HCT116 (cell line): Measurements from ENCODE around the gene TTLL5. TPM values are rescaled to one million over a fixed set of nuclear protein-coding genes. Genes with fewer than 3 reads are reported as not detected.
A peak's percentile ranks its signal among the peaks of the same experiment; 100 is the strongest.

Experiments
- ATAC-seq: fragments of 200-7000 bp; cut with Tn5 transposase; 2 replicates; pipeline ENCODE4 v1.9.1; 2020; ENCODE audit warnings: mild to moderate bottlenecking, moderate library complexity
- BruUV-seq: library from RNA; stranded (reverse); fragments of 400-500 nt; replicated peaks from 2 replicates; lab custom pipeline; 2021; lab: Mats Ljungman, UMichigan
- CTCF ChIA-PET: fragments of 300-600 bp; sonication (Branson Sonifier 250); formaldehyde crosslinking; loops from one replicate; lab custom pipeline; 2021; ENCODE audit warnings: antibody characterized with exemption; lab: Charles Lee
- POLR2A ChIA-PET: fragments of 300-600, 350-600 bp; sonication (Branson Sonifier 250); formaldehyde crosslinking; loops from one replicate; lab custom pipeline; 2021; ENCODE audit warnings: antibody characterized with exemption; lab: Charles Lee
- RAD21 ChIA-PET, 2 experiments: fragments of 300-600 bp; sonication (Branson Sonifier 250); formaldehyde crosslinking; loops; one replicate each; lab custom pipeline; 2023; ENCODE audit warnings: low total read pairs in 2 of 2; ENCODE audit not compliant: uncharacterized antibody in 2 of 2, unreplicated experiment in 2 of 2, low non-redundant PET in 1 of 2; lab: Charles Lee
- DNase-seq: peaks from one replicate; pipeline ENCODE4 v3.0.0-alpha.2; 2010; ENCODE audit warnings: low read depth, low spot score
- H2AFZ ChIP-seq: fragments of 200-600 bp; shearing (Covaris generic), sonication (generic); 2 replicates; pipeline ENCODE4 v1.6.1; 2017; ENCODE audit warnings: low read depth, mixed run types, mixed read lengths, antibody characterized with exemption, low read length; ENCODE audit not compliant: poor library complexity, severe bottlenecking
- H3K27ac ChIP-seq: 2 replicates; pipeline ENCODE4 v1.5.1; 2012; ENCODE audit warnings: low read depth, low read length
- H3K27me3 ChIP-seq: fragments of 200-600 bp; sonication (generic); 2 replicates; pipeline ENCODE4 v1.6.1; 2016; ENCODE audit warnings: mixed run types, low read length, mixed read lengths; ENCODE audit not compliant: insufficient read depth
- H3K36me3 ChIP-seq, 2 experiments: fragments of 200-500 bp in 1 of 2; fragments of 200-600 bp in 1 of 2; sonication (Bioruptor generic) in 1 of 2; sonication (generic) in 1 of 2; 2 replicates each; pipeline versions ENCODE4 v1.5.1 to v1.6.1; 2014 to 2016; ENCODE audit warnings: low read length in 2 of 2, inconsistent platforms in 1 of 2, mixed read lengths in 1 of 2, mixed run types in 1 of 2; ENCODE audit not compliant: insufficient read depth in 2 of 2, control insufficient read depth in 1 of 2
- H3K4me1 ChIP-seq, 2 experiments: fragments of 200-600 bp in 1 of 2; sonication (generic) in 1 of 2; 2 replicates each; pipeline versions ENCODE4 v1.5.1 to v1.6.1; 2012 to 2017; ENCODE audit warnings: low read length in 2 of 2, inconsistent platforms in 1 of 2, mild to moderate bottlenecking in 1 of 2, mixed read lengths in 1 of 2, mixed run types in 1 of 2, moderate library complexity in 1 of 2; ENCODE audit not compliant: insufficient read depth in 2 of 2, control insufficient read depth in 1 of 2
- H3K4me2 ChIP-seq: fragments of 200-600 bp; sonication (generic); 2 replicates; pipeline ENCODE4 v1.6.1; 2017; ENCODE audit warnings: mixed run types, low read length, mixed read lengths
- H3K4me3 ChIP-seq, 2 experiments: fragments of 200-600 bp in 1 of 2; sonication (generic) in 1 of 2; replicated peaks in 1 of 2; 2 replicates each; pipeline ENCODE4 v1.5.1; 2011 to 2016; ENCODE audit warnings: low read length in 2 of 2, control low read depth in 1 of 2, low read depth in 1 of 2, mild to moderate bottlenecking in 1 of 2, mixed read lengths in 1 of 2, mixed run types in 1 of 2
- H3K79me2 ChIP-seq: fragments of 200-600 bp; sonication (generic); 2 replicates; pipeline ENCODE4 v1.6.1; 2017; ENCODE audit warnings: mild to moderate bottlenecking, mixed run types, low read length, moderate library complexity, mixed read lengths; ENCODE audit not compliant: insufficient read depth
- H3K9ac ChIP-seq: fragments of 200-600 bp; sonication (generic); 2 replicates; pipeline ENCODE4 v1.6.1; 2016; ENCODE audit warnings: low read length, mixed read lengths
- H3K9me2 ChIP-seq: fragments of 200-600 bp; sonication (generic), shearing (Covaris generic); 2 replicates; pipeline ENCODE4 v1.6.1; 2017; ENCODE audit warnings: mixed run types, mild to moderate bottlenecking, moderate library complexity; ENCODE audit not compliant: insufficient read depth
- H3K9me3 ChIP-seq, 2 experiments: fragments of 200-500 bp in 1 of 2; fragments of 200-600 bp in 1 of 2; sonication (Bioruptor generic) in 1 of 2; sonication (generic) in 1 of 2; 2 replicates each; pipeline ENCODE4 v1.6.1; 2014 to 2017; ENCODE audit warnings: low read length in 2 of 2, mixed read lengths in 2 of 2, inconsistent platforms in 1 of 2, low read depth in 1 of 2, mild to moderate bottlenecking in 1 of 2, mixed run types in 1 of 2, moderate library complexity in 1 of 2; ENCODE audit not compliant: control insufficient read depth in 1 of 2, insufficient read depth in 1 of 2
- H4K20me1 ChIP-seq: fragments of 200-600 bp; sonication (generic), shearing (Covaris generic); 2 replicates; pipeline ENCODE4 v1.6.1; 2017; ENCODE audit warnings: mixed run types, mild to moderate bottlenecking, moderate library complexity; ENCODE audit not compliant: insufficient read depth
- CEBPB ChIP-seq: IDR thresholded peaks from 2 replicates; pipeline ENCODE4 v1.6.1; 2012; ENCODE audit warnings: low read depth
- CTCF ChIP-seq, 3 experiments: fragments of 200-600 bp in 1 of 3; sonication (generic) in 1 of 3; IDR thresholded peaks in 2 of 3; conservative IDR thresholded peaks in 1 of 3; 2 replicates each; pipeline ENCODE4 v1.5.1; 2012 to 2017; ENCODE audit warnings: low read depth in 2 of 3, low read length in 2 of 3, antibody characterized with exemption in 1 of 3, borderline replicate concordance in 1 of 3, control low read depth in 1 of 3, mild to moderate bottlenecking in 1 of 3, mixed read lengths in 1 of 3, mixed run types in 1 of 3, moderate library complexity in 1 of 3; ENCODE audit not compliant: insufficient read depth in 1 of 3
- FOSL1 ChIP-seq: IDR thresholded peaks from 2 replicates; pipeline ENCODE4 v1.6.1; 2012; ENCODE audit warnings: low read depth
- SIN3A ChIP-seq: IDR thresholded peaks from 2 replicates; pipeline ENCODE4 v1.6.1; 2012; ENCODE audit warnings: low read depth
- SRF ChIP-seq: IDR thresholded peaks from 2 replicates; pipeline ENCODE4 v1.6.1; 2012; ENCODE audit warnings: low read depth
- TCF7L2 ChIP-seq: IDR thresholded peaks from 2 replicates; pipeline ENCODE4 v1.7.0; 2011; ENCODE audit warnings: borderline replicate concordance, inconsistent platforms; ENCODE audit not compliant: insufficient read depth, insufficient read length; ENCODE audit errors: extremely low read depth
- intact Hi-C: fragments of 100-400 bp; cut with micrococcal nuclease; formaldehyde crosslinking; loops from 2 replicates; pipeline ENCODE4 v1.10.0; 2022
- total RNA-seq: library from RNA; stranded (reverse); gene quantifications from one replicate; pipeline ENCODE4 v1.2.1, GENCODE V29; 2021; ENCODE audit not compliant: unreplicated experiment
- TF ChIP-seq, protein P1 (sequence below): IDR thresholded peaks from 2 replicates; pipeline ENCODE4 v1.6.1; 2012; ENCODE audit warnings: low read depth
- TF ChIP-seq, protein P2 (sequence below): IDR thresholded peaks from 2 replicates; pipeline ENCODE4 v1.6.1; 2012

Gene TTLL5
- total RNA-seq, 1 experiment from 2014 or later = 26.2 TPM

GRCh38 chr14:75860561-75861160, 199.6 kb downstream of the TTLL5 start:
- Histone ChIP-seq H3K4me3 (peak overlapping the region in 1 of 2 experiments; percentile 31; a peak in 2 of 4 replicates), H3K4me2 (peak overlapping the region; percentile 68), H3K9me3 (no peaks in the 10 kb centered on the region), H3K27ac (peak overlapping the region; percentile 50; the same call in 1 of the 2 replicates), H3K79me2 (no peaks in the 10 kb centered on the region), H3K4me1 (peaks cover 15 to 30% of the 10 kb centered on the region in 2 experiments), H4K20me1 (no peaks in the 10 kb centered on the region), H3K27me3 (no peaks in the 10 kb centered on the region), H2AFZ (no peak overlapping the region), H3K9me2 (no peaks in the 10 kb centered on the region), H3K36me3 (no peaks in the 10 kb centered on the region), H3K9ac (0 out of 2 replicates have a peak overlapping the region, but pooled peaks have one; percentile 1)
- RAD21 ChIA-PET = interaction anchor here in 1 of 2 experiments (0.6 kb wide), 1 partner anchor 31 kb away, joined by 3 read pairs; no protein-coding TSS in a partner anchor
- TF ChIP-seq TCF7L2 = no peak
- TF ChIP-seq, protein P1, sequence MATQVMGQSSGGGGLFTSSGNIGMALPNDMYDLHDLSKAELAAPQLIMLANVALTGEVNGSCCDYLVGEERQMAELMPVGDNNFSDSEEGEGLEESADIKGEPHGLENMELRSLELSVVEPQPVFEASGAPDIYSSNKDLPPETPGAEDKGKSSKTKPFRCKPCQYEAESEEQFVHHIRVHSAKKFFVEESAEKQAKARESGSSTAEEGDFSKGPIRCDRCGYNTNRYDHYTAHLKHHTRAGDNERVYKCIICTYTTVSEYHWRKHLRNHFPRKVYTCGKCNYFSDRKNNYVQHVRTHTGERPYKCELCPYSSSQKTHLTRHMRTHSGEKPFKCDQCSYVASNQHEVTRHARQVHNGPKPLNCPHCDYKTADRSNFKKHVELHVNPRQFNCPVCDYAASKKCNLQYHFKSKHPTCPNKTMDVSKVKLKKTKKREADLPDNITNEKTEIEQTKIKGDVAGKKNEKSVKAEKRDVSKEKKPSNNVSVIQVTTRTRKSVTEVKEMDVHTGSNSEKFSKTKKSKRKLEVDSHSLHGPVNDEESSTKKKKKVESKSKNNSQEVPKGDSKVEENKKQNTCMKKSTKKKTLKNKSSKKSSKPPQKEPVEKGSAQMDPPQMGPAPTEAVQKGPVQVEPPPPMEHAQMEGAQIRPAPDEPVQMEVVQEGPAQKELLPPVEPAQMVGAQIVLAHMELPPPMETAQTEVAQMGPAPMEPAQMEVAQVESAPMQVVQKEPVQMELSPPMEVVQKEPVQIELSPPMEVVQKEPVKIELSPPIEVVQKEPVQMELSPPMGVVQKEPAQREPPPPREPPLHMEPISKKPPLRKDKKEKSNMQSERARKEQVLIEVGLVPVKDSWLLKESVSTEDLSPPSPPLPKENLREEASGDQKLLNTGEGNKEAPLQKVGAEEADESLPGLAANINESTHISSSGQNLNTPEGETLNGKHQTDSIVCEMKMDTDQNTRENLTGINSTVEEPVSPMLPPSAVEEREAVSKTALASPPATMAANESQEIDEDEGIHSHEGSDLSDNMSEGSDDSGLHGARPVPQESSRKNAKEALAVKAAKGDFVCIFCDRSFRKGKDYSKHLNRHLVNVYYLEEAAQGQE = no peak
- TF ChIP-seq SIN3A = no peak
- no peak for TF ChIP-seq SRF
- no peak for TF ChIP-seq CEBPB
- 0 out of 6 replicates have a peak, but pooled peaks of 1 of the 3 experiments have one; percentile 5 for TF ChIP-seq CTCF (IDR thresholded peaks at IDR 0.05 in 2 of 3, conservative IDR thresholded peaks at IDR 0.05 in 1 of 3; ENCODE audit: borderline replicate concordance in 1 of 3, insufficient read depth in 1 of 3, low read depth in 2 of 3, low read length in 2 of 3)
- TF ChIP-seq, protein P2, sequence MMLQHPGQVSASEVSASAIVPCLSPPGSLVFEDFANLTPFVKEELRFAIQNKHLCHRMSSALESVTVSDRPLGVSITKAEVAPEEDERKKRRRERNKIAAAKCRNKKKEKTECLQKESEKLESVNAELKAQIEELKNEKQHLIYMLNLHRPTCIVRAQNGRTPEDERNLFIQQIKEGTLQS = no peak
- TF ChIP-seq FOSL1 = no peak
- peak; percentile 16; the same call in 1 of the 2 replicates for ATAC-seq
- no peak for DNase-seq
- BruUV-seq = no TSS peak
- POLR2A ChIA-PET = no interaction called here
- CTCF ChIA-PET = interaction anchor here (1.0 kb wide), 2 partner anchors 8 to 20 kb away, joined by 3 read pairs; no protein-coding TSS in a partner anchor
- intact Hi-C loops = no loop called here
